Aorta (tissue), 4 donors: ENCODE data around the gene OR10A6. TPM values are rescaled to one million over a fixed set of nuclear protein-coding genes. Genes with fewer than 3 reads are reported as not detected.

Source experiments
- polyA plus RNA-seq, 2 donors: library from polyadenylated mRNA; stranded (reverse); fragments of 200-250 nt; gene quantifications; one replicate each; pipeline ENCODE4 v1.2.3, GENCODE V29; 2013
- total RNA-seq, 2 donors: library from RNA; stranded (reverse); fragmentation: NEBNext Ultra II Directional; extraction: Animal tissue kit (Norgen Biotek cat#: 25700); gene quantifications; one replicate each; pipeline ENCODE4 v1.2.1, GENCODE V29; 2021
- donor health status: healthy with polysubstance abuse.
- donor health status: Bipolar disorder and iron deficiency.
- donor health status: DM: no; HTN: no; CAD: no.
- donor health status: DM: yes; HTN: yes; CAD: no.

The OR10A6 gene
- total and polyA plus RNA-seq, 4 donors: not detected

Other genes with a start within 250 kb of the OR10A6 start
- gene OVCH2, start 224.8 kb downstream of the OR10A6 start, total RNA-seq: under 1 TPM in 1 of 2 donors, not detected in 1; 0.75 TPM
- gene OVCH2, start 224.8 kb downstream of the OR10A6 start, polyA plus RNA-seq: under 1 TPM in 1 of 2 donors, not detected in 1; 0.31 TPM
- not detected for gene OR5P2, start 134.3 kb downstream of the OR10A6 start, total RNA-seq
- not detected for gene OR5P2, start 134.3 kb downstream of the OR10A6 start, polyA plus RNA-seq
- gene OR5P3, start 100.4 kb downstream of the OR10A6 start, total RNA-seq: under 1 TPM in 1 of 2 donors, not detected in 1; 0.42 TPM
- gene OR5P3, start 100.4 kb downstream of the OR10A6 start, polyA plus RNA-seq: not detected
- not detected for gene OR10A3, start 10.4 kb upstream of the OR10A6 start, total RNA-seq
- gene OR10A3, start 10.4 kb upstream of the OR10A6 start, polyA plus RNA-seq: not detected
- not detected for gene NLRP10, start 34.2 kb upstream of the OR10A6 start, total RNA-seq
- not detected for gene NLRP10, start 34.2 kb upstream of the OR10A6 start, polyA plus RNA-seq
- gene EIF3F, start 56.1 kb upstream of the OR10A6 start, total RNA-seq: 100 to 1,000 TPM; 156 to 183 TPM
- gene EIF3F, start 56.1 kb upstream of the OR10A6 start, polyA plus RNA-seq: 100 to 1,000 TPM; 258 to 486 TPM
- gene TUB, start 149.9 kb upstream of the OR10A6 start, total RNA-seq: 10 to 100 TPM in 1 of 2 donors, 1 to 10 TPM in 1; 5.9 to 12.9 TPM
- 1 to 10 TPM; 1.5 to 4.0 TPM for gene TUB, start 149.9 kb upstream of the OR10A6 start, polyA plus RNA-seq
- gene RIC3, start 237.8 kb upstream of the OR10A6 start, total RNA-seq: 10 to 100 TPM in 1 of 2 donors, 1 to 10 TPM in 1; 7.8 to 13.1 TPM
- 1 to 10 TPM; 2.9 to 8.3 TPM for gene RIC3, start 237.8 kb upstream of the OR10A6 start, polyA plus RNA-seq